Ovary (tissue), 3 donors: Measurements from ENCODE around the gene TTLL5.

Source experiments
- EP300 ChIP-seq: sonication (generic); formaldehyde crosslinking; IDR thresholded peaks from one replicate; pipeline ENCODE4 v1.6.1; 2017; ENCODE audit warnings: antibody characterized with exemption
- POLR2A ChIP-seq: fragments of 450-650 bp; IDR thresholded peaks from one replicate; pipeline ENCODE4 v1.6.1; 2017; ENCODE audit warnings: antibody characterized with exemption, mild to moderate bottlenecking, moderate library complexity
- TF ChIP-seq, protein P1 (sequence below), 3 donors: fragments of 450-650 bp in 2 of 3; fragments of 200-600 bp in 1 of 3; IDR thresholded peaks; one replicate each; pipeline versions ENCODE4 v1.5.1 to v1.8.0; 2016 to 2022; ENCODE audit warnings: antibody characterized with exemption in 3 of 3, mild to moderate bottlenecking in 1 of 3
- donor health status: DM: no; HTN: no; CAD: no.

DNA sequence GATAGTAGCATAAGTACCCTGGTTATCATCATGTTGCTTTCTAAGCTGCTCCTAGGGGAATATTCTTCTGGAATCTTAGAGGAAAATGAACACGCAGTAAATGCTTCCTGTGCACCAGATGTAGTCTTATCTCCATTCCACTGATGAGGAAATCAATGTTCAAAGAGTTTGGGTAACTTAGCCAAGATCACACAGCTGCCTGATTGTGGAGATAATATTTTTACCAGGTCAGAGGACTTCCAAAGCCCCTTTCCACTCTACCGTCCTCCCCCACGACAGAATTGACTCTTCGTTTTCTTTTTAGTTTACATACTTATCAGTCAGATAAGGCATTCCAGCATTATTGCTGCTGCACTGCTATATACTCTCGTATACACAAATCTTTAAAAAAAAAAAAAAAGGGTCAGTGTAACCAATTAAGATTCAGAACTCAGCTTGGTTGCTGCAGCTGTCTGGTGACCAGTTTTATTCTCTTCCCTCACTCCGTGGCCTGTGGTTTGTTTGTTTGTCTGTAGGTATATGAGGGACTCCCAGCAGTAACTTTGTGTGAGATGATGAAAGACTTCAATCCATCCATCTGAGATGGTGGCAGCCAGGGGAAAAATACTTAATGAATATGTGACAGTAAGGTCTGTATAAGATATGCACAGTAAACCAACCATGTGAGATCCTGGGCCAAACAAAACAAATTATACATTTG, 210.3 kb downstream of the TTLL5 start:
- TF ChIP-seq, protein P1, sequence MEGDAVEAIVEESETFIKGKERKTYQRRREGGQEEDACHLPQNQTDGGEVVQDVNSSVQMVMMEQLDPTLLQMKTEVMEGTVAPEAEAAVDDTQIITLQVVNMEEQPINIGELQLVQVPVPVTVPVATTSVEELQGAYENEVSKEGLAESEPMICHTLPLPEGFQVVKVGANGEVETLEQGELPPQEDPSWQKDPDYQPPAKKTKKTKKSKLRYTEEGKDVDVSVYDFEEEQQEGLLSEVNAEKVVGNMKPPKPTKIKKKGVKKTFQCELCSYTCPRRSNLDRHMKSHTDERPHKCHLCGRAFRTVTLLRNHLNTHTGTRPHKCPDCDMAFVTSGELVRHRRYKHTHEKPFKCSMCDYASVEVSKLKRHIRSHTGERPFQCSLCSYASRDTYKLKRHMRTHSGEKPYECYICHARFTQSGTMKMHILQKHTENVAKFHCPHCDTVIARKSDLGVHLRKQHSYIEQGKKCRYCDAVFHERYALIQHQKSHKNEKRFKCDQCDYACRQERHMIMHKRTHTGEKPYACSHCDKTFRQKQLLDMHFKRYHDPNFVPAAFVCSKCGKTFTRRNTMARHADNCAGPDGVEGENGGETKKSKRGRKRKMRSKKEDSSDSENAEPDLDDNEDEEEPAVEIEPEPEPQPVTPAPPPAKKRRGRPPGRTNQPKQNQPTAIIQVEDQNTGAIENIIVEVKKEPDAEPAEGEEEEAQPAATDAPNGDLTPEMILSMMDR (IDR thresholded peaks at IDR 0.05): no peak
- TF ChIP-seq POLR2A (no peak), EP300 (no peak)
